Upper lobe of left lung (tissue), 6 donors: ENCODE results near the gene ATP2B1. TPM values are rescaled to one million over a fixed set of nuclear protein-coding genes. Genes with fewer than 3 reads are reported as not detected.

Source experiments
- ATAC-seq, 2 donors: fragments of 200-7000 bp; cut with Tn5 transposase; one replicate each; pipeline ENCODE4 v1.9.1; 2022; ENCODE audit warnings: mild to moderate bottlenecking in 2 of 2, moderate library complexity in 2 of 2; ENCODE audit not compliant: low FRiP score in 2 of 2
- DNase-seq, 2 donors: peaks; one replicate each; pipeline ENCODE4 v3.0.0-alpha.2; 2019 to 2020
- H3K27ac ChIP-seq, 4 donors: fragments of 200-600 bp; sonication (generic); one replicate each; pipeline ENCODE4 v1.5.1; 2016 to 2019
- H3K27me3 ChIP-seq, 4 donors: fragments of 200-600 bp; sonication (generic); one replicate each; pipeline ENCODE4 v1.5.1; 2017 to 2019
- H3K36me3 ChIP-seq, 4 donors: fragments of 200-600 bp; sonication (generic); one replicate each; pipeline ENCODE4 v1.5.1; 2016 to 2019
- H3K4me1 ChIP-seq, 4 donors: fragments of 200-600 bp; sonication (generic); one replicate each; pipeline ENCODE4 v1.5.1; 2018 to 2019
- H3K4me3 ChIP-seq, 4 donors: fragments of 200-600 bp; sonication (generic); one replicate each; pipeline ENCODE4 v1.5.1; 2017 to 2019; ENCODE audit warnings: mild to moderate bottlenecking in 2 of 4, moderate library complexity in 1 of 4
- H3K9me3 ChIP-seq, 4 donors: fragments of 200-600 bp; sonication (generic); one replicate each; pipeline ENCODE4 v1.5.1; 2018 to 2019
- CTCF ChIP-seq, 6 experiments: fragments of 450-650 bp in 4 of 6; fragments of 200-600 bp in 2 of 6; sonication (generic) in 2 of 6; IDR thresholded peaks; one replicate each; pipeline ENCODE4 v1.5.1; 2016 to 2019; ENCODE audit warnings: antibody characterized with exemption in 6 of 6
- EP300 ChIP-seq, 4 donors: sonication (generic); formaldehyde crosslinking; IDR thresholded peaks; one replicate each; pipeline ENCODE4 v1.5.1; 2017; ENCODE audit warnings: antibody characterized with exemption in 4 of 4, control low read depth in 2 of 4
- POLR2A ChIP-seq, 4 donors: fragments of 450-650 bp; IDR thresholded peaks; one replicate each; pipeline ENCODE4 v1.5.1; 2016 to 2017; ENCODE audit warnings: antibody characterized with exemption in 4 of 4, mild to moderate bottlenecking in 2 of 4
- POLR2AphosphoS5 ChIP-seq, 2 donors: sonication (generic); formaldehyde crosslinking; IDR thresholded peaks; one replicate each; pipeline ENCODE4 v1.5.1; 2017; ENCODE audit warnings: antibody characterized with exemption in 2 of 2
- WGBS, 2 donors: methylation state at CpG; one replicate each; pipeline ENCODE4 v1.1.5; 2017 to 2018; 5-methylcytosine and 5-hydroxymethylcytosine counted together
- total RNA-seq, 6 donors: library from RNA; depleted of rRNA in 4 of 6; stranded (reverse); fragments of >200 nt in 4 of 6; gene quantifications; one replicate each; pipeline versions ENCODE4 v1.1.0 to v1.2.1, GENCODE V29; 2016 to 2021
- donor health status: DM: no; HTN: no; CAD: no; lungs with moderate emphysema.
- donor health status: DM: no; HTN: yes; CAD: no; lungs with severe emphysema.

The ATP2B1 gene
- total RNA-seq, 6 donors from 2014 or later: 15.2 to 50.0 (median 36.3) TPM

GRCh38 chr12:89752341-89752740 is 43.7 kb upstream of the ATP2B1 start:
- Histone ChIP-seq H3K27me3 (no peaks in the 10 kb centered on the region), H3K9me3 (no peaks in the 10 kb centered on the region), H3K4me3 (no peak overlapping the region), H3K27ac (no peak overlapping the region), H3K4me1 (peaks cover 0 to 5% (median 1%) of the 10 kb centered on the region in 4 donors), H3K36me3 (no peaks in the 10 kb centered on the region)
- no peak for ATAC-seq
- 79 to 92% methylated on average over 1 of the region's 1 CpG for WGBS, 2 donors
- DNase-seq: no peak
- TF ChIP-seq POLR2A (IDR thresholded peaks at IDR 0.05) (no peak), EP300 (IDR thresholded peaks at IDR 0.05) (no peak), POLR2AphosphoS5 (IDR thresholded peaks at IDR 0.05) (no peak), CTCF (IDR thresholded peaks at IDR 0.05) (no peak)

GRCh38 chr12:89750389-89751351 is 42.0 kb upstream of the ATP2B1 start:
- no peaks in the 10 kb centered on the region for H3K36me3 ChIP-seq
- no peaks in the 10 kb centered on the region for H3K27me3 ChIP-seq
- 68 to 69% methylated on average over 6 of the region's 6 CpGs for WGBS, 2 donors
- TF ChIP-seq POLR2AphosphoS5 (IDR thresholded peaks at IDR 0.05): no peak
- H3K4me1 ChIP-seq: no peaks in the 10 kb centered on the region
- no peak for DNase-seq
- no peaks in the 10 kb centered on the region for H3K9me3 ChIP-seq
- no peak for ATAC-seq
- H3K27ac ChIP-seq: no peak overlapping the region
- H3K4me3 ChIP-seq: no peak overlapping the region

- 81 to 88% methylated on average over 1 of the region's 1 CpG for WGBS, 2 donors
- DNase-seq (no peak), ATAC-seq (no peak)
- Histone ChIP-seq H3K4me1 (no peaks in the 10 kb centered on the region), H3K4me3 (no peak overlapping the region), H3K36me3 (no peaks in the 10 kb centered on the region), H3K27me3 (no peaks in the 10 kb centered on the region), H3K27ac (no peak overlapping the region), H3K9me3 (no peaks in the 10 kb centered on the region)
- no peak for TF ChIP-seq POLR2AphosphoS5 (IDR thresholded peaks at IDR 0.05)
- no peak for TF ChIP-seq CTCF (IDR thresholded peaks at IDR 0.05)
- TF ChIP-seq EP300 (IDR thresholded peaks at IDR 0.05): no peak
- TF ChIP-seq POLR2A (IDR thresholded peaks at IDR 0.05): no peak
Measured at GRCh38 chr12:89748791-89749190, 40.2 kb upstream of the ATP2B1 start.

GRCh38 chr12:89745286-89745685 is 36.6 kb upstream of the ATP2B1 start:
- Histone ChIP-seq H3K9me3 (peaks cover 7 to 13% (median 8%) of the 10 kb centered on the region in 4 donors), H3K36me3 (no peaks in the 10 kb centered on the region), H3K27ac (no peak overlapping the region), H3K4me3 (no peak overlapping the region), H3K4me1 (no peaks in the 10 kb centered on the region), H3K27me3 (no peaks in the 10 kb centered on the region)
- WGBS, 2 donors: 82 to 84% methylated on average over 2 of the region's 2 CpGs
- no peak for TF ChIP-seq EP300 (IDR thresholded peaks at IDR 0.05)
- no peak for TF ChIP-seq POLR2AphosphoS5 (IDR thresholded peaks at IDR 0.05)
- no peak for TF ChIP-seq POLR2A (IDR thresholded peaks at IDR 0.05)
- no peak for TF ChIP-seq CTCF (IDR thresholded peaks at IDR 0.05)
- DNase-seq (no peak), ATAC-seq (no peak)

GRCh38 chr12:89742337-89743022 is 33.8 kb upstream of the ATP2B1 start:
- Histone ChIP-seq H3K27ac (no peak overlapping the region), H3K4me3 (no peak overlapping the region), H3K4me1 (no peaks in the 10 kb centered on the region), H3K36me3 (no peaks in the 10 kb centered on the region), H3K9me3 (peaks cover 7 to 13% (median 8%) of the 10 kb centered on the region in 4 donors), H3K27me3 (no peaks in the 10 kb centered on the region)
- DNase-seq (no peak), ATAC-seq (no peak)
- WGBS, 2 donors: 87 to 91% methylated on average over 2 of the region's 2 CpGs
- no peak for TF ChIP-seq POLR2A (IDR thresholded peaks at IDR 0.05)
- TF ChIP-seq EP300 (IDR thresholded peaks at IDR 0.05): no peak
